Esophagus muscularis mucosa (tissue), 4 donors: ENCODE results near the gene MED14. TPM values are rescaled to one million over a fixed set of nuclear protein-coding genes. Genes with fewer than 3 reads are reported as not detected.
"Not testable (repeated sequence)": the region's sequence is repeated elsewhere in the genome, so short reads cannot be mapped to it uniquely, and the experiment has no call there.

Source experiments
- DNase-seq: peaks from one replicate; pipeline ENCODE4 v3.0.0-alpha.2; 2017; ENCODE audit errors: extremely low spot score
- H3K27ac ChIP-seq, 4 donors: fragments of 200-600 bp; sonication (generic); replicated peaks in 1 of 4; 1 replicate in 3 of 4; 2 replicates in 1 of 4; pipeline ENCODE4 v1.5.1; 2016 to 2019; ENCODE audit warnings: mild to moderate bottlenecking in 1 of 4
- H3K27me3 ChIP-seq, 4 donors: fragments of 200-600 bp; sonication (generic); one replicate each; pipeline versions ENCODE4 v1.5.1 to v1.6.0; 2016 to 2019
- H3K36me3 ChIP-seq, 4 donors: fragments of 200-600 bp; sonication (generic); one replicate each; pipeline ENCODE4 v1.5.1; 2016 to 2019
- H3K4me1 ChIP-seq, 4 donors: fragments of 200-600 bp; sonication (generic); one replicate each; pipeline ENCODE4 v1.5.1; 2016 to 2019
- H3K4me3 ChIP-seq, 4 donors: fragments of 200-600 bp; sonication (generic); 1 replicate in 2 of 4; 2 replicates in 2 of 4; pipeline ENCODE4 v1.5.1; 2016 to 2019; ENCODE audit warnings: mild to moderate bottlenecking in 4 of 4, moderate library complexity in 1 of 4
- H3K9me3 ChIP-seq, 4 donors: fragments of 200-600 bp; sonication (generic); 1 replicate in 3 of 4; 2 replicates in 1 of 4; pipeline ENCODE4 v1.5.1; 2016 to 2019
- EP300 ChIP-seq: sonication (generic); formaldehyde crosslinking; IDR thresholded peaks from one replicate; pipeline ENCODE4 v1.6.1; 2017; ENCODE audit warnings: antibody characterized with exemption
- POLR2A ChIP-seq: fragments of 450-650 bp; IDR thresholded peaks from one replicate; pipeline ENCODE4 v1.6.1; 2017; ENCODE audit warnings: antibody characterized with exemption, moderate library complexity, mild to moderate bottlenecking, low read depth
- POLR2AphosphoS5 ChIP-seq, 2 donors: sonication (generic); formaldehyde crosslinking; IDR thresholded peaks; one replicate each; pipeline ENCODE4 v1.6.1; 2017; ENCODE audit warnings: antibody characterized with exemption in 2 of 2
- WGBS: methylation state at CpG from one replicate; pipeline ENCODE4 v1.1.5; 2018; 5-methylcytosine and 5-hydroxymethylcytosine counted together
- intact Hi-C: fragments of 100-400 bp; cut with DNase I; formaldehyde crosslinking; loops from one replicate; pipeline ENCODE4 v1.15.1; 2023
- total RNA-seq, 4 donors: library from RNA; depleted of rRNA; stranded (reverse); fragments of >200 nt; gene quantifications; one replicate each; pipeline versions ENCODE4 v1.1.0 to v1.2.1, GENCODE V29; 2016
- TF ChIP-seq, protein P1 (sequence below), 3 experiments: fragments of 200-600 bp in 2 of 3; fragments of 450-650 bp in 1 of 3; sonication (generic) in 2 of 3; IDR thresholded peaks; one replicate each; pipeline ENCODE4 v1.5.1; 2017 to 2019; ENCODE audit warnings: antibody characterized with exemption in 3 of 3, mild to moderate bottlenecking in 2 of 3, moderate library complexity in 1 of 3

MED14 gene
- total RNA-seq, 4 donors from 2014 or later: 20.0 to 29.9 (median 24.3) TPM

DNA sequence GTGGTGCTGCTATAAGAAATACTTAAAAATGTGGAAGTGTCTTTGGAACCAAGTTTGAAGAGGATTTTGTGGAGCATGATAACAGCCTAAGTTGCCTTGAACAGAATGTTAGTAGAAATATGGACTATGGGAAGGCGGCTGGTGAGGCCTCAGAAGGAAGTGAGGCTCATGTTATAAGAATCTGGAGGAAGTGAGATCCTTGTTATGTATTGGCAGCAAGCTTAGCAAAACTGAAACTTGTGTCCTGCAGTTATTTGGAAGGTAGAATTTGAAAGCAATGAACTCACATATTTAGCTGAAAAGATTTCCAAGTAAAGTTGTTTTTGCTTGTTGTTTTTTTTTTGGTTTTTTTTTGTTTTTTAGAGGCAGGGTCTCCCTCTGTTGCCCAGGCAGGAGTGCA is 13.6 kb upstream of the MED14 start:
- H3K27ac ChIP-seq: no peak overlapping the region
- H3K9me3 ChIP-seq: peaks cover 0 to 5% (median 0%) of the 10 kb centered on the region in 4 donors
- peaks cover 0 to 6% (median 0%) of the 10 kb centered on the region in 4 donors for H3K27me3 ChIP-seq
- H3K36me3 ChIP-seq: no peaks in the 10 kb centered on the region
- TF ChIP-seq, protein P1, sequence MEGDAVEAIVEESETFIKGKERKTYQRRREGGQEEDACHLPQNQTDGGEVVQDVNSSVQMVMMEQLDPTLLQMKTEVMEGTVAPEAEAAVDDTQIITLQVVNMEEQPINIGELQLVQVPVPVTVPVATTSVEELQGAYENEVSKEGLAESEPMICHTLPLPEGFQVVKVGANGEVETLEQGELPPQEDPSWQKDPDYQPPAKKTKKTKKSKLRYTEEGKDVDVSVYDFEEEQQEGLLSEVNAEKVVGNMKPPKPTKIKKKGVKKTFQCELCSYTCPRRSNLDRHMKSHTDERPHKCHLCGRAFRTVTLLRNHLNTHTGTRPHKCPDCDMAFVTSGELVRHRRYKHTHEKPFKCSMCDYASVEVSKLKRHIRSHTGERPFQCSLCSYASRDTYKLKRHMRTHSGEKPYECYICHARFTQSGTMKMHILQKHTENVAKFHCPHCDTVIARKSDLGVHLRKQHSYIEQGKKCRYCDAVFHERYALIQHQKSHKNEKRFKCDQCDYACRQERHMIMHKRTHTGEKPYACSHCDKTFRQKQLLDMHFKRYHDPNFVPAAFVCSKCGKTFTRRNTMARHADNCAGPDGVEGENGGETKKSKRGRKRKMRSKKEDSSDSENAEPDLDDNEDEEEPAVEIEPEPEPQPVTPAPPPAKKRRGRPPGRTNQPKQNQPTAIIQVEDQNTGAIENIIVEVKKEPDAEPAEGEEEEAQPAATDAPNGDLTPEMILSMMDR (IDR thresholded peaks at IDR 0.05): no peak
- TF ChIP-seq POLR2A (no peak), EP300 (no peak), POLR2AphosphoS5 (IDR thresholded peaks at IDR 0.05) (no peak)
- WGBS: 68% methylated on average over 1 of the region's 1 CpG
- H3K4me1 ChIP-seq: peaks cover 0 to 10% (median 6%) of the 10 kb centered on the region in 4 donors
- DNase-seq: no peak
- intact Hi-C loops: no loop called here
- no peak overlapping the region for H3K4me3 ChIP-seq

DNA sequence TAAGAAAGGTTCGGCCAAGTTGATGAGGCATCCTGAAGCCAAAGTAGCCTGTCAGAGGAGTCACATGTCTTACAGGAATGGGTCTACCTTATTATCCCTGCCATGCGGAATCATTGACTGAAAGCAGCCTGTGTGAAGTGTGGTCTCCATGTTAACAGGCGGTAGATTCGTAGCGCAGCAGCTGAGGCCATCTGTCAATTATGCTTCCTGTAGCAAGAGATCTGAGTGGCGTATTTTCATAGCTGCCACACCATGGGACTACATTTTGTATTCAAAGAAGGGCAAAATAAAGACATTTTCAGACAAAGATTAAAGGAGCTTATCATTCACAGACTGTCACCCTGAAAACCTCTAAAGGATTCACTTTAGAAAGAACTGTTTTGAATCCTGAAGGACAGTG is 11.2 kb upstream of the MED14 start:
- WGBS: 71% methylated on average over 6 of the region's 6 CpGs
- no peak overlapping the region for H3K27ac ChIP-seq
- H3K9me3 ChIP-seq: no peaks in the 10 kb centered on the region
- DNase-seq: no peak
- intact Hi-C loops: no loop called here
- peaks cover 0 to 10% (median 6%) of the 10 kb centered on the region in 4 donors for H3K4me1 ChIP-seq
- H3K27me3 ChIP-seq: peaks cover 0 to 3% (median 0%) of the 10 kb centered on the region in 4 donors
- no peaks in the 10 kb centered on the region for H3K36me3 ChIP-seq
- TF ChIP-seq POLR2AphosphoS5 (IDR thresholded peaks at IDR 0.05) (no peak), POLR2A (no peak), EP300 (no peak)
- TF ChIP-seq, protein P1 (IDR thresholded peaks at IDR 0.05): no peak
- no peak overlapping the region for H3K4me3 ChIP-seq

DNA sequence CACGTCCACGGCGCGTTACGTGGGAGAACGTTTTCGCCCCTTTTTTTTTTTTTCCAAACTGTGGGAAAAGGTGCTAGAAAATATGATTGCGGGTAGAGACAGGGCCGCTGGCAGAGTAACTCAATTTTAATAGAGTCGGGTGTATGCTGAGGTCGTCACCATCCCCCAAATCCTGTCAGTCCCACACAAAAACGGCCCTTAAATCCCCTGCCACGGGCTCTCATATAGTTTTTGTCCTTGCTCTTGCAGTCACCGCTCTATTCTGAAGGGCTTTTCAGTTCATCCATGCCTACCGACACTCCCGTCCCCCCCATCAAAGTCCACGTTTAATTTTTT is 796 bp upstream of the MED14 start:
- no peaks in the 10 kb centered on the region for H3K9me3 ChIP-seq

DNA sequence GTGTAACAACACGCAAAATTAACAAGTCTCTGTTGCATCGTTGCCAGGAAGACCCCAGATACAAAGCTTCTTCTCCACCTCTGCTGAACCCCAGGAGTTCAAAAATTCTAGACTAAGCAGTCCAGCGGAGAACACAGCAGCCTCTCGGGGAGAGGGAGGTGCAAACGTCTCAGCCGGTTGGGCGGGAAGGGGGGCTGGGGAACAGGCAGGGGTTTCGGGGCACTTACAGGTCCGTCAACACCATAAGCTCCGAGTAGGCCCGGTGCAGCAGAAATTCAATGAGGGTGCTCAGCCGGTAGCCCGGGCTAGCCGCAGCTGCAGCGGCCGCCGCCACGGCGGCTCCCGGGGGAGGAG is 394 bp downstream of the MED14 start:
- Histone ChIP-seq H3K27me3 (peaks cover 0 to 4% (median 0%) of the 10 kb centered on the region in 4 donors), H3K9me3 (no peaks in the 10 kb centered on the region), H3K4me3 (peak overlapping the region; percentile 71 to 78 (median 73)), H3K4me1 (peaks cover 0 to 43% (median 35%) of the 10 kb centered on the region in 4 donors), H3K27ac (peak overlapping the region; percentile 85 to 96 (median 93)), H3K36me3 (no peaks in the 10 kb centered on the region)
- intact Hi-C loops: loop anchor here (10.0 kb wide), 2 partner anchors 350 to 380 kb away; partner anchors contain the start of gene USP9X
- WGBS: 6% methylated on average over 3 of the region's 20 CpGs
- no peak for TF ChIP-seq POLR2AphosphoS5 (IDR thresholded peaks at IDR 0.05)
- DNase-seq: no peak

More for the DNA sequence above, 796 bp upstream of the MED14 start:
- Histone ChIP-seq H3K27me3 (peaks cover 0 to 4% (median 0%) of the 10 kb centered on the region in 4 donors), H3K27ac (peak overlapping the region; percentile 85 to 96 (median 93)), H3K4me3 (peak overlapping the region; percentile 71 to 78 (median 73)), H3K4me1 (peaks cover 0 to 43% (median 26%) of the 10 kb centered on the region in 4 donors), H3K36me3 (no peaks in the 10 kb centered on the region)
- DNase-seq: no peak
- TF ChIP-seq POLR2A (no peak), POLR2AphosphoS5 (IDR thresholded peaks at IDR 0.05) (no peak), EP300 (no peak)
- TF ChIP-seq, protein P1 (IDR thresholded peaks at IDR 0.05): no peak
- intact Hi-C loops: loop anchor here (10.0 kb wide), 2 partner anchors 349 to 379 kb away; partner anchors contain the start of gene USP9X
- WGBS: 6% methylated on average over 17 of the region's 17 CpGs

DNA sequence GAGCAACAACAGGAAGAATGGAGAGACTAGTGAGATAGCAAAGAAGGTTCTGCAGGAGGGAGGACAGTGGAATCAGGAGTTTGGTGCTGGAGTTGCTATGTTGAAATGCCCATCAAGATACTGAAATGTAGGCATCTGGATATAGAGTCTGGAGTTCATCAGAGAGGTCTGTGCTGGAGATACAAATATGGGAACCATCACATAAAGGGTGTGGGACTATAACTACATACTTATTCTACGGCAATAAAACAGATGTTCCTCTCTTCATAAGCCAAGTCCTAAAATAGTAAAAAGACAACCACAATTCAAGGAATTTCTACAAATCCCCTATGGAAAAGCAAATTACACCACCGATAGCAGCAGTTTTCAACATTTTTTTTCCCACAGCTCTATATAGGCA is 1.6 kb downstream of the MED14 start:
- Histone ChIP-seq H3K9me3 (no peaks in the 10 kb centered on the region), H3K4me1 (peaks cover 0 to 44% (median 38%) of the 10 kb centered on the region in 4 donors), H3K4me3 (peak overlapping the region; percentile 71 to 78 (median 73)), H3K27me3 (peaks cover 0 to 4% (median 0%) of the 10 kb centered on the region in 4 donors), H3K36me3 (no peaks in the 10 kb centered on the region), H3K27ac (no peak overlapping the region)
- TF ChIP-seq POLR2A: no peak
- TF ChIP-seq, protein P1 (IDR thresholded peaks at IDR 0.05): no peak
- TF ChIP-seq POLR2AphosphoS5 (IDR thresholded peaks at IDR 0.05): no peak
- TF ChIP-seq EP300: no peak
- intact Hi-C loops: loop anchor here (10.0 kb wide), 2 partner anchors 351 to 381 kb away; partner anchors contain the start of gene USP9X
- 44% methylated on average over 2 of the region's 2 CpGs for WGBS
- DNase-seq: no peak

DNA sequence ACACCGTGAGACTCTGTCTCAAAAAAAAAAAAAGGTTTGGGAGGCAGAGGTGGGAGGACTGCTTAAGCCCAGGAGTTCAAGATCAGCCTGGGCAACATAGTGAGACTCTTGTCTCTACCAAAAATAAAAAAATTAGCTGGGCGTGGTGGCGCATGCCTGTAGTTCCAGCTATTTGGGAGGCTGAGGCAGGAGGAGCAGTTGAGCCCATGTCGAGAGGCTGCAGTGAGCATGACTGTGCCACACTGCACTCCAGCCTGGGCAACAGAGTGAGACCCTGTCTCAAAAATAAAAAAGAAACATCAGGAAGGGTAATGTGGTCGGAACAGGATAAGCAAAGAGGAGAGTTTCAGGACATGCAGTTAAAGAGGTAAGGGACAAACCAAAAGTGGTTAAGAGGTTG is 2.8 kb downstream of the MED14 start:
- H3K36me3 ChIP-seq, H3K4me3 ChIP-seq: not testable (repeated sequence)
- intact Hi-C loops: loop anchor here (10.0 kb wide), 2 partner anchors 352 to 382 kb away; partner anchors contain the start of gene USP9X

More for the DNA sequence above, 2.8 kb downstream of the MED14 start:
- peaks cover 0 to 44% (median 38%) of the 10 kb centered on the region in 4 donors for H3K4me1 ChIP-seq
- not testable (repeated sequence) for H3K27ac ChIP-seq, H3K27me3 ChIP-seq, DNase-seq, H3K9me3 ChIP-seq
- WGBS: 86% methylated on average over 5 of the region's 5 CpGs
